HL-60 (cell line): ENCODE results near the gene DCAF8L2.

Source experiments
- DNase-seq, 2 experiments: peaks; one replicate each; pipeline ENCODE4 v3.0.0-alpha.2; 2010 to 2020; ENCODE audit warnings: low read depth in 1 of 2, low spot score in 1 of 2
- H3K27ac ChIP-seq: fragments of 250-450 bp; sonication (Bioruptor Pico); replicated peaks from 2 replicates; pipeline ENCODE4 v1.5.1; 2020; ENCODE audit warnings: mild to moderate bottlenecking, moderate library complexity
- H3K27me3 ChIP-seq: fragments of 250-450 bp; sonication (Bioruptor Pico); 2 replicates; pipeline ENCODE4 v1.5.1; 2021; ENCODE audit warnings: mild to moderate bottlenecking, moderate library complexity; ENCODE audit not compliant: insufficient read depth, poor library complexity, severe bottlenecking
- H3K4me3 ChIP-seq: replicated peaks from 2 replicates; pipeline ENCODE4 v1.5.1; 2011; ENCODE audit warnings: mild to moderate bottlenecking, control low read depth, low read length; ENCODE audit not compliant: insufficient read depth
- CTCF ChIP-seq: IDR thresholded peaks from one replicate; pipeline ENCODE4 v1.5.1; 2011; ENCODE audit warnings: low read length, control low read depth, inconsistent platforms; ENCODE audit not compliant: insufficient read depth
- GABPA ChIP-seq: IDR thresholded peaks from 2 replicates; pipeline ENCODE4 v1.6.1; 2012; ENCODE audit warnings: low read depth
- POLR2AphosphoS5 ChIP-seq: IDR thresholded peaks from 2 replicates; pipeline ENCODE4 v1.6.1; 2012; ENCODE audit warnings: low read depth
- REST ChIP-seq: IDR thresholded peaks from 2 replicates; pipeline ENCODE4 v1.6.1; 2012; ENCODE audit warnings: low read depth; ENCODE audit not compliant: insufficient replicate concordance
- SPI1 ChIP-seq: IDR thresholded peaks from 2 replicates; pipeline ENCODE4 v1.6.1; 2012; ENCODE audit warnings: low read depth, mild to moderate bottlenecking, borderline replicate concordance

The DCAF8L2 gene

GRCh38 chrX:27599928-27600327, 9.8 kb downstream of the DCAF8L2 start:
- H3K4me3 ChIP-seq = no peak overlapping the region
- H3K27me3 ChIP-seq = no peaks in the 10 kb centered on the region
- TF ChIP-seq REST = no peak
- TF ChIP-seq CTCF = no peak
- no peak for TF ChIP-seq SPI1
- no peak for TF ChIP-seq GABPA
- TF ChIP-seq POLR2AphosphoS5 = no peak
- no peak for DNase-seq
- no peak overlapping the region for H3K27ac ChIP-seq

DNA sequence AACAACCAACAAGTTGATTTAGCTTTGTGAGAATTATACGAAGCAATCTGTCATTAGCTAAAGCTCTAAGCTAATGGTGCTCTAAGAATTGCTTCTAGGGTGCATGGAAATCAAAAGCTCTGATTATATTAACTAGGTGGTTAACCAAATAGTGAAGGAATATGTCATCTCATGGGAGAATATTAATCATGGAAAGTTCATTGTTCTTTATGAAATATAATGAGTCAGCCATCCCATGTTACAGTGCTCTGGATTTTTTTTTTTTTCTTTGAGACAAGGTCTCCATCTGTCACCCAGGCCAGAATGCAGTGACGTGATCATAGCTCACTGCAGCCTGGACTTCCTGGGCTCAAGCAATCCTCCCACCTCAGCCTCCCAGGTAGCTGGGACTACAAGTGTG, 10.5 kb downstream of the DCAF8L2 start:
- no peak for TF ChIP-seq SPI1
- TF ChIP-seq POLR2AphosphoS5 = no peak
- no peak for TF ChIP-seq CTCF
- H3K27ac ChIP-seq = no peak overlapping the region
- no peak overlapping the region for H3K4me3 ChIP-seq
- DNase-seq = no peak
- H3K27me3 ChIP-seq = no peaks in the 10 kb centered on the region

GRCh38 chrX:27608671-27609070, 18.5 kb downstream of the DCAF8L2 start:
- Histone ChIP-seq H3K27ac (no peak overlapping the region), H3K4me3 (no peak overlapping the region), H3K27me3 (no peaks in the 10 kb centered on the region)
- DNase-seq = no peak
- TF ChIP-seq REST (no peak), POLR2AphosphoS5 (no peak), CTCF (no peak), GABPA (no peak), SPI1 (no peak)

DNA sequence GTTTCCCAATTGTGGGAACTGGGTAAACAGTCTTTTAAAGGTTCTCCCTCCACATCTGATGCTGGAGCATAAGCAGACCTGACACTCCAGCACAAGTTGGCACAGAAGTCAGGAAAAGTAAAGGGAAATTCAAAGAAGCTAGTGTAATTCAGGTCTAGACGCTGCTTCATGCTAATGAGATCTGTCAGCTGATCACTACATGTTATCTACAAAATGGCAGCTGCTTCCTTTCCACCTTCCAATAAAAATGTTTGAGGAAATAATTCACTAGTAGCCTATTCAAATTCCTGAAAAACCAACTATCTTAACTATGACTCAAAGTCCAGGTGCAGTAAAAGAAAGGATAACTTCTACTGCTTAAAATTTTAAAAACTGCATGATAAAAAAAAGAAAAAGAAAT, 29.3 kb downstream of the DCAF8L2 start:
- DNase-seq = no peak
- H3K4me3 ChIP-seq = no peak overlapping the region
- H3K27me3 ChIP-seq = no peaks in the 10 kb centered on the region
- TF ChIP-seq GABPA (no peak), CTCF (no peak), POLR2AphosphoS5 (no peak), SPI1 (no peak), REST (no peak)
- no peak overlapping the region for H3K27ac ChIP-seq
